Suprapubic skin (tissue), 4 donors: ENCODE data around the gene SYTL1. TPM values are rescaled to one million over a fixed set of nuclear protein-coding genes. Genes with fewer than 3 reads are reported as not detected.
A peak's percentile ranks its signal among the peaks of the same experiment; 100 is the strongest.
"Not testable (repeated sequence)": the region's sequence is repeated elsewhere in the genome, so short reads cannot be mapped to it uniquely, and the experiment has no call there.

ENCODE experiments used
- DNase-seq, 2 donors: peaks; one replicate each; pipeline ENCODE4 v3.0.0-alpha.2; 2019; ENCODE audit warnings: low spot score in 2 of 2
- H3K27ac ChIP-seq: fragments of 200-600 bp; sonication (generic); one replicate; pipeline ENCODE4 v1.5.1; 2019
- H3K27me3 ChIP-seq: fragments of 200-600 bp; sonication (generic); one replicate; pipeline ENCODE4 v1.5.1; 2019
- H3K36me3 ChIP-seq: fragments of 200-600 bp; sonication (generic); one replicate; pipeline ENCODE4 v1.5.1; 2019
- H3K4me1 ChIP-seq: fragments of 200-600 bp; sonication (generic); one replicate; pipeline ENCODE4 v1.5.1; 2019
- H3K4me3 ChIP-seq: fragments of 200-600 bp; sonication (generic); one replicate; pipeline ENCODE4 v1.5.1; 2019; ENCODE audit warnings: mild to moderate bottlenecking
- H3K9me3 ChIP-seq: fragments of 200-600 bp; sonication (generic); one replicate; pipeline ENCODE4 v1.5.1; 2019
- CTCF ChIP-seq, 2 donors: fragments of 200-600 bp in 1 of 2; fragments of 450-650 bp in 1 of 2; sonication (generic) in 1 of 2; IDR thresholded peaks; one replicate each; pipeline ENCODE4 v1.5.1; 2016 to 2019; ENCODE audit warnings: antibody characterized with exemption in 2 of 2, mild to moderate bottlenecking in 1 of 2, moderate library complexity in 1 of 2
- EP300 ChIP-seq: sonication (generic); formaldehyde crosslinking; IDR thresholded peaks from one replicate; pipeline ENCODE4 v1.6.1; 2017; ENCODE audit warnings: antibody characterized with exemption
- POLR2A ChIP-seq, 2 donors: fragments of 450-650 bp; IDR thresholded peaks; one replicate each; pipeline ENCODE4 v1.6.1; 2017; ENCODE audit warnings: antibody characterized with exemption in 2 of 2, mild to moderate bottlenecking in 2 of 2, moderate library complexity in 2 of 2
- POLR2AphosphoS5 ChIP-seq, 3 donors: sonication (generic); formaldehyde crosslinking; IDR thresholded peaks; one replicate each; pipeline ENCODE4 v1.6.1; 2017; ENCODE audit warnings: antibody characterized with exemption in 3 of 3
- WGBS: methylation state at CpG from one replicate; pipeline ENCODE4 v1.1.5; 2018; 5-methylcytosine and 5-hydroxymethylcytosine counted together
- total RNA-seq, 4 donors: library from RNA; depleted of rRNA; stranded (reverse); fragments of >200 nt; gene quantifications; one replicate each; pipeline ENCODE4 v1.1.0, GENCODE V29; 2016

Gene SYTL1
- total RNA-seq, 4 donors from 2014 or later = 142 to 176 (median 168) TPM

DNA sequence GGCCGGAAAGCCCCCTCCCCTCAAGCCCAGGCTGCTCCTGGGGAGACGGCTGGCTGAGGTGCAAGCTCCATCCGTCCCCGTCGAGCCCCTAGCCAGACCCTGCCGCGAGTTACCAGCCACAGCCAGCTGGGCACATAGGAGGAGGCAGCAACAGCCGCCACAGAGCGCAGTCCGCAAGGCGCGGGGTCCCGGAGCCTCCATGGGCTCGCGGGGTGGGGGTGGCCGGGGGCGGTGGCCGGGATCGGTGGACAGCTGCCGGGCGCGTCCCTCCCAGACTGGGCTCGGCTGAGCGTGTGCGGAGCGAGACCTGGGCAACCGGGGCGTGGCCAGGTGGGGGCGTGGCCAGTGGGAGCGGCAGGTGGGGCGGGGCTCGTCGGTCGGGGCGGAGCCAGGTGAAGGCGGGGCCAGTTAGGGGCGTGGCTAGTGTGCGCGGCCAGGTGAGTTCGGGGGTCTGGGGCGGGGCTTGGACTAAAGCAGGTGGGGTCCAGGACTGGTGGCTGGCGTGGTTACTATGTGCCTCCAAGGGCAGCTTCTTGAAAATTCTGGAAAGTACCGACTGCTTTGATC, 41.3 kb downstream of the SYTL1 start, which contains the start of gene CD164L2:
Gene CD164L2, minus strand, starts transcription at position 295 of the 567 bp plus-strand sequence. Its CDS starts 94 bp downstream, at position 201.
- 27% methylated on average over 13 of the region's 43 CpGs for WGBS
- Histone ChIP-seq H3K9me3 (no peaks in the 10 kb centered on the region), H3K4me1 (peaks cover 53% of the 10 kb centered on the region), H3K4me3 (peak within 1 kb of the TSS; percentile 45), H3K36me3 (no peaks in the 10 kb centered on the region), H3K27me3 (no peaks in the 10 kb centered on the region), H3K27ac (no peak within 1 kb of the TSS)
- DNase-seq = peak in 1 of 2 donors; percentile 76
- TF ChIP-seq CTCF (IDR thresholded peaks at IDR 0.05) (no peak), POLR2A (IDR thresholded peaks at IDR 0.05) (no peak), EP300 (no peak), POLR2AphosphoS5 (IDR thresholded peaks at IDR 0.05) (no peak)

- peak in 1 of 2 donors; percentile 57 for DNase-seq
- no peaks in the 10 kb centered on the region for H3K9me3 ChIP-seq
- H3K4me1 ChIP-seq = peaks cover 47% of the 10 kb centered on the region
- H3K27me3 ChIP-seq = no peaks in the 10 kb centered on the region
- H3K4me3 ChIP-seq = no peak overlapping the region
- no peak overlapping the region for H3K27ac ChIP-seq
- H3K36me3 ChIP-seq = no peaks in the 10 kb centered on the region
- 82% methylated on average over 13 of the region's 13 CpGs for WGBS
- no peak for TF ChIP-seq POLR2AphosphoS5 (IDR thresholded peaks at IDR 0.05)
- TF ChIP-seq EP300 = no peak
- no peak for TF ChIP-seq POLR2A (IDR thresholded peaks at IDR 0.05)
- TF ChIP-seq CTCF (IDR thresholded peaks at IDR 0.05) = no peak
Measured at GRCh38 chr1:27383661-27384060, 41.8 kb downstream of the SYTL1 start.

- not testable (repeated sequence) for H3K27ac ChIP-seq, H3K9me3 ChIP-seq, H3K27me3 ChIP-seq, DNase-seq, H3K4me3 ChIP-seq, H3K36me3 ChIP-seq
- peaks cover 37% of the 10 kb centered on the region for H3K4me1 ChIP-seq
- 96% methylated on average over 3 of the region's 3 CpGs for WGBS
Measured at GRCh38 chr1:27384797-27385196, 43.0 kb downstream of the SYTL1 start.

DNA sequence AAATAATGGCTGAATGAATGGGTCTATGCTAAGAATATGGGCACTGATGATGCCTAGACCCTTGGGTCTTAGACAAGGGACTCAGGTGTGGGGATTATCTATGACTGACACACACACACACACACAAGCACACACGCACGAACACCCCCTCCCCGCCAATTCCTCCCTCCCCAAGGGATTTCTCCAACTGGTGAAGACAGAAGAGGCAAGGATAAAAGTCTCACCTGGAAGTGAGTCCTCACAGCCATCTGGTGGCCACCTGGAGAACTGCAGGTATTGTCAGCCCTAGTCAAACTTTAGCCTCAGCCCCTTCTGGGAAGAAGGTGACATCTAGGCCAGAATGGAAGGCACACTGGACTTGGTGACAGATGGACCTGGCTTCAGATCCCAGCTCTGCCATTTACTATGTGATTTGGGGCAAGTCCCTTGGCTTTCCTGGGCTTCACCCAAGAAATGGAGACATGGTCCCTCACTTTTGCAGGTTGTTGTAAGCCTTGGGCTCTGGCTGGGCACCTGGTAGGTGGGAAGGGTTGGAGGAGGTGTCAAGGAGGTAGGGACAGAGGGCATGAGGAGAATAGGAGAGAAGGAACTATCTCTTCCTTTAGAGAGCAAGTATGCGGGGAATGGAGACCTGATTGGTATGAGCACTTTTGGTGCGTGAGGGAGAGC, 46.6 kb downstream of the SYTL1 start:
- Histone ChIP-seq H3K4me1 (peaks cover 18% of the 10 kb centered on the region), H3K4me3 (no peak overlapping the region), H3K27me3 (no peaks in the 10 kb centered on the region), H3K36me3 (no peaks in the 10 kb centered on the region), H3K27ac (no peak overlapping the region), H3K9me3 (no peaks in the 10 kb centered on the region)
- no peak for DNase-seq
- WGBS = 38% methylated on average over 5 of the region's 5 CpGs
- TF ChIP-seq EP300 = no peak
- peak; percentile 80 to 83 for TF ChIP-seq CTCF (IDR thresholded peaks at IDR 0.05)

DNA sequence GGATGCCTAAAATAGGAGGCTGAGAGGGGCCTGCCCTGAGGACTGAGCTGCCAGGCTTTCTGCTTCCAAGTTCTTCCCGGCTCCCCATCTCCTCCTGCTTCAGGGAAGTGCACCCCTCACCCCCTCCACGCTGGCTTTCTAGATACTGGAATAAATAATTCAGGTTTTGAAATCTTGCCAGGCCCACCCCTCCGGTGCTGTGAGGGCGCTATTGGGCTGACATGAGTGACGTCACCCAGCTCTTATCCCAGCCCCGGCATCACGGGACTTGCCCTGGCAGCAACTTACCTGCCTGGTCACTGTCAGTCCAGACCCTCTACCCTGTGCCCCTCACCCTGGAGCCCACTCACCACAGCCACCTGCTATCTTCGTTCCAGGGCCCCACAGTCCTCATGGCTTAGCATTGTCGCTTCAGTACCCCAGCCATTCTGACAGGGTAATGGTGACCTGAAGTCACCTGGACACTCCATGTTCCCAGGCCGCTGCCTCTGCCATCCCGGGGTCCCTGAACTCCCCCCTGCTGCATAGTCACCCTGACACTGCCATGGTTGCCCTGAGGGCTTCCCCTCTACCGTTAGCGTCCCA, 49.8 kb downstream of the SYTL1 start:
- 16% methylated on average over 12 of the region's 13 CpGs for WGBS
- Histone ChIP-seq H3K4me3 (peak overlapping the region; percentile 48), H3K4me1 (peaks cover 30% of the 10 kb centered on the region), H3K9me3 (no peaks in the 10 kb centered on the region), H3K27ac (no peak overlapping the region), H3K27me3 (no peaks in the 10 kb centered on the region), H3K36me3 (no peaks in the 10 kb centered on the region)
- no peak for DNase-seq
- TF ChIP-seq EP300 = no peak
- no peak for TF ChIP-seq POLR2A (IDR thresholded peaks at IDR 0.05)
- TF ChIP-seq POLR2AphosphoS5 (IDR thresholded peaks at IDR 0.05) = no peak
- no peak for TF ChIP-seq CTCF (IDR thresholded peaks at IDR 0.05)
